A204.1 (cell line): ENCODE measurements around the gene TMC3.

Source experiments
- FAIRE-seq: peaks from 2 replicates; lab custom pipeline; 2012; peaks lifted over from hg19 to GRCh38; lab: Jason Lieb, UNC

TMC3 gene

GRCh38 chr15:81297603-81298575, 76.1 kb downstream of the TMC3 start:
- no peak for FAIRE-seq

- no peak for FAIRE-seq
Measured at GRCh38 chr15:81297147-81297572, 76.9 kb downstream of the TMC3 start.

- no peak for FAIRE-seq
Measured at GRCh38 chr15:81296673-81297072, 77.3 kb downstream of the TMC3 start.

GRCh38 chr15:81296186-81296585, 77.8 kb downstream of the TMC3 start:
- FAIRE-seq = no peak

- no peak for FAIRE-seq
Measured at GRCh38 chr15:81295486-81296121, 78.4 kb downstream of the TMC3 start.

GRCh38 chr15:81294516-81294880, 79.5 kb downstream of the TMC3 start:
- no peak for FAIRE-seq

- no peak for FAIRE-seq
Measured at GRCh38 chr15:81293728-81294515, 80.1 kb downstream of the TMC3 start.

GRCh38 chr15:81292523-81293001, 81.5 kb downstream of the TMC3 start:
- no peak for FAIRE-seq

GRCh38 chr15:81291916-81292522, 82.0 kb downstream of the TMC3 start:
- FAIRE-seq = no peak

GRCh38 chr15:81289910-81290309, 84.1 kb downstream of the TMC3 start:
- FAIRE-seq = no peak

- no peak for FAIRE-seq
Measured at GRCh38 chr15:81288616-81289015, 85.4 kb downstream of the TMC3 start.

- FAIRE-seq = no peak
Measured at GRCh38 chr15:81288040-81288439, 86.0 kb downstream of the TMC3 start.

- no peak for FAIRE-seq
Measured at GRCh38 chr15:81286621-81287121, 87.3 kb downstream of the TMC3 start.

GRCh38 chr15:81285461-81285860, 88.6 kb downstream of the TMC3 start:
- FAIRE-seq = no peak

GRCh38 chr15:81284256-81285031, 89.6 kb downstream of the TMC3 start:
- FAIRE-seq = no peak

- FAIRE-seq = no peak
Measured at GRCh38 chr15:81282911-81283310, 91.1 kb downstream of the TMC3 start.

GRCh38 chr15:81282606-81282895, 91.5 kb downstream of the TMC3 start:
- no peak for FAIRE-seq

GRCh38 chr15:81281766-81282605, 92.0 kb downstream of the TMC3 start:
- no peak for FAIRE-seq

GRCh38 chr15:81281456-81281735, 92.6 kb downstream of the TMC3 start:
- no peak for FAIRE-seq
